Measurements from ENCODE around the gene BCL2L14. TPM values are rescaled to one million over a fixed set of nuclear protein-coding genes. Genes with fewer than 3 reads are reported as not detected.

Gene BCL2L14
- total RNA-seq, 2 donors from 2014 or later = not detected

DNA sequence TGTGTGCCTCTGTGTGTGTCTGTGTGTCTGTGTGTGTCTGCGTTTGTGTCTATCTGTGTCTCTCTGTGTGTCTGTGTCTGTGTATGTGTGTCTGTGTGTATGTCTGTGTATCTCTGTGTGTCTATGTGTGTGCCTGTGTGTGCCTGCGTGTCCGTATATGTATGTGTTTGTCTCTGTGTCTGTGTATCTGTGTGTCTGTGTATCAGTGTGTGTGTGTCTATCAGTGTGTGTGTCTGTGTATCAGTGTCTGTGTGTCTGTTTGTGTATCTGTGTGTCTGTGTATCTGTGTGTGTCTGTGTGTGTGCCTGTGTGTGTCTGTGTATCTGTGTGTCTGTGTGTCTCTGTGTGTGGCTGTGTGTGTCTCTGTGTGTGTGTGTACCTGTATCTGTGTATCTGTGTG, 23.1 kb upstream of the BCL2L14 start:
- no peak for DNase-seq (ENCODE audit: low spot score)
- intact Hi-C loops (cut with DNase I) = no loop called here

DNA sequence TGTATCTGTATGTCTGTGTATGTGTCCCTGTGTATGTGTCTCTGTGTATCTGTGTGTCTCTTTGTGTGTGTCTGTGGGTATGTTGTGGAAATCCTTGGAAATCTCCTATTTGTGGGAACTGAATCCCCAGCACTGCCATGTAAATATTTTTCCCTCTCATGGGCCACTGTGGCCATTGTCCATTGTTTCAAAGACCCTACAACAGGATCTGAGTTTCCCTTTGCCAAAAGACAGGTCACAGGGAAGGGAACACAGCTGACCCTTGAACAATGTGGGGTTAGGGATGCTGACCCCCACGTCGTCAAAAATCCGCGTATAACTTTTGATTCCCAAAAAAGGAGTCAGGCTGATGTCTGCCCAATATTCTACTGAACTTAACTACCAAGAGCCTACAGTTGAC, 22.5 kb upstream of the BCL2L14 start:
- intact Hi-C loops (cut with DNase I) = no loop called here
- DNase-seq (ENCODE audit: low spot score) = no peak

DNA sequence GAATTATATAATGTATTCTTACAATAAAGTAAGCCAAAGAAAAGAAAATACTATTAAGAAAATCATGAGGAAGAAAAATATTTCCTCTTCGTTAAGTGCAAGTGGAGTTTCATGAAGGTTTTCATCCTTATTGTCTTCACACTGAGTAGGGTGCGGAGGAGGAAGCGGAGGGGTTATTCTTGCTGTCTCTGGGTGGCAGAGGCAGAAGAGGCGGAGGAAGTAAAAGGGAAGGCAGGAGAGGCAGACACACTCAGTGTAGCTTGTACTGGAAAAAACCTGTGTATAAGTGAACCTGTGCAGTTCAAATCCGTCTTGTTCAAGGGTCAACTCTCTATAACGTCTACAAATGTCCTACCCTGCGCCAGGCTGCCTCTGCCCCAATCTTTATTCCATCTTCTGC, 22.0 kb upstream of the BCL2L14 start:
- no peak for DNase-seq (ENCODE audit: low spot score)
- intact Hi-C loops (cut with DNase I) = no loop called here

DNA sequence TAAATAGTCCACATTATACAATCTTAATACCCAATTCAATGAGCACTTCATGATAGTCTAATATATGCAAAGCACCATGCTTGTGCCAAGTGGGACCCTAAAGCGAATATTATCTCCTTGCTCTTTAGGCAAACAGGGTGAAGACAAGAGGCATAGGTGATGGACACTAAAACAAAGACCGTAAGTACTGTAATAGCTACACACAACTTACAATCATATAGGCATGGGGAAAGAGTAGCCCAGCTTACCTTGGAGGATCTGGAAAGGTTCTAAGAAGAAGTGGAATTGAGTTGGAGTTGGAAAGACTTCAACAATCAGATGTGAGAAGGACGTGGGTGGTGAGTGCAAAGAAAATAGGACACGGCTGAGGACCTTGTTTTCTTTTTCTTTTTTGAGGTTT, 19.1 kb upstream of the BCL2L14 start:
- intact Hi-C loops (cut with DNase I) = no loop called here
- DNase-seq (ENCODE audit: low spot score) = no peak

DNA sequence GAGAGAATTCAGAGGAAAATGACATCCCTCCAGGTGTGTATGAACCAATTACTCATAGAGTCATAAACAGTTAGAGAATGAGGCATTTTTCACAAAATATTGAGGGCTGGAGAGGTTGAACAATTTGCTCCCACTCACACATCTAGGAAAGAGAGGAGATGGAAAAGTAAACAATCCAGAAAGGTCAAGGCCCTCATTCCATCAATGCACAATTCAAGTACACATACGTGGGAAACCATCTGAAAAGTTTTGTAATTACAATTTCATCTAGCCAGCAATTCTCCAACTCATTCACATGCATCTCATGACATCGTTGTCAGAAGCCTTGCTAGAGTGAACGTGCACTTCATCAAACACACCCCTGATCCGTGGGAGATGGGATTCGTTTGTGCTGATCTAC, 15.7 kb upstream of the BCL2L14 start:
- DNase-seq (ENCODE audit: low spot score) = no peak
- intact Hi-C loops (cut with DNase I) = no loop called here

DNA sequence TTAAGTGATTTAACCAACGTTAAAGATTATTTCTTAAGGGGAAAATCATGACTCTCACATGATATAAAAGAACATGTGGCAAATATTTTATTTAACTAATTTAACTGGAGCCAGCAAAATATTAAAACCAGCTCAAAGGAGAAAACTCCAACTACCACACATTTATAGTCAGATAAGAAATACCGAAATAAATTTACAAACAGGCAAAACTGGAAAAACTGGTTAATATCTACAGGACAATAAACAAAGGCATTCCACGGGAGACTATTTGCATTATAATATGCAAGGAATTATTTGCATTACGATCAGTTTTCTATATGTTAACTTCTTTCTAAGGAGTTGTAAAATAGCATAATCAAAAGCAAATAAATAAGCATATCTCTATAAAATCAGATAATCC, 13.8 kb upstream of the BCL2L14 start:
- no peak for DNase-seq (ENCODE audit: low spot score)
- intact Hi-C loops (cut with DNase I) = no loop called here

DNA sequence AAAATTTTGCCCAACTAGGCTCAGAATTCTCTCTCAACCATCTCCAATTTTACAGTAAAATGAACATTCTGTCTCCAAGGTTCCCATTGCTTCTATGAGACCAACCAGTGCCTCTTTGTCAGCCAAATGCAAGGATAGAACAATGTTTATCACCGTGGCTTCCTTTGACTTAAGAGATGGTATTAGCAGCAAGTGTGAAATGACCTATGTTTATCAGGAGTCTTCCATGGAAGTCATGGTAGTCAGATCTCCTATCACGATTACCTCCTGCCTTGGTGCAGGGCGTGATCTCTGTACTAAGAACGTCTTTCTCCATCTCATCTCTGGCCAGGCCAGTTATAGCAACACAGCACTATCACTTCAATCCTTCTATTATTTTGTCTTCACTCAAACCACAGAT, 6.1 kb upstream of the BCL2L14 start:
- intact Hi-C loops (cut with DNase I) = no loop called here
- DNase-seq (ENCODE audit: low spot score) = no peak

DNA sequence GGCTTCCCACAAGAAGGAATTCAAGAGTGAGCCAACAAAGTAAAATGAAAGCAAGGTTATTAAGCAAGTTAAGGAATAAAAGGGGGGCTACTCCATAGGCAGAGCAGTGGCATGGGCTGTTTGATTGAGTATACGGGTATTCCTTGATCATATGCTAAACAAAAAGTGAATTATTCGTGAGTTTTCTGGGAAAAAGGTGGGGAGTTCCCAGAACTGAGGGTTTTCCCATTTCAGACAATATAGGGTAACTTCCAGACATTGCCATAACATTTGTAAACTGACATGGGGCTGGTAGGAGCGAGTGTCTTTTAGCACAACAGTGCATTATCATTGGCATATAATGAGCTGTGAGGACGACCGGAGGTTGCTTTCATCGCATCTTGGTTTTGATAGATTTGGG, 2.0 kb upstream of the BCL2L14 start:
- intact Hi-C loops (cut with DNase I) = no loop called here
- no peak for DNase-seq (ENCODE audit: low spot score)

DNA sequence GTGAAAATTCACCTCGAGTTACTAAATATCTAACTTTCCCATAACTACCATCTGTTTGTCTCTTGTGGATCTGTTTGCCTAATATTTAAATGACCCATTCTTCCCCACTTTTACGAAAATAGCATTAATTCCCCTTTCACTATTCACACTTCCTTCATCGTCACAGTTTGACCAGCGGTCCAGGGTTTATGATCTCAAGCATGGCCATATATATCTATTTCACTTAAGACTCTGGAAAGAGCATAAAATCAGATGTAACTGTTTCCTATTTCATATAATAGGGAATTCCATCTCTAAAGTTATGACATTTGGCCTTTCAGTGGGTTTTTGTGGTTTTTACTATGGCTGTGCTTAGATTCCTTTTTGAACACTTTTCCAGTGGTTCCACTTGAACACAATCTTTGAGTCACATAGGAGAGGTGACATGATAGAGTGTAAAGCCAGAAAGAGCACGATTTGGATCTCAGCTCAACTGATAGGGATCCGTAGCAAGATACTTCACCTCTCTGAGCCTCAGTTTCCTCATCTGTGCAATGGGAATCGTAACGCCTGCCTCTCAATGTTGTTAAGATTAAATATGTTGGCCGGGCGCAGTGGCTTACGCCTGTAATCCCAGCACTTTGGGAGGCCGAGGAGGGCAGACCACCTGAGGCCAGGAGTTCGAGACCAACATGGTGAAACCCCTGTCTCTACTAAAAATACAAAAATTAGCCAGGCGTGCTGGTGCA, 754 bp upstream of the BCL2L14 start:
- intact Hi-C loops (cut with DNase I) = no loop called here
- DNase-seq (ENCODE audit: low spot score) = no peak

DNA sequence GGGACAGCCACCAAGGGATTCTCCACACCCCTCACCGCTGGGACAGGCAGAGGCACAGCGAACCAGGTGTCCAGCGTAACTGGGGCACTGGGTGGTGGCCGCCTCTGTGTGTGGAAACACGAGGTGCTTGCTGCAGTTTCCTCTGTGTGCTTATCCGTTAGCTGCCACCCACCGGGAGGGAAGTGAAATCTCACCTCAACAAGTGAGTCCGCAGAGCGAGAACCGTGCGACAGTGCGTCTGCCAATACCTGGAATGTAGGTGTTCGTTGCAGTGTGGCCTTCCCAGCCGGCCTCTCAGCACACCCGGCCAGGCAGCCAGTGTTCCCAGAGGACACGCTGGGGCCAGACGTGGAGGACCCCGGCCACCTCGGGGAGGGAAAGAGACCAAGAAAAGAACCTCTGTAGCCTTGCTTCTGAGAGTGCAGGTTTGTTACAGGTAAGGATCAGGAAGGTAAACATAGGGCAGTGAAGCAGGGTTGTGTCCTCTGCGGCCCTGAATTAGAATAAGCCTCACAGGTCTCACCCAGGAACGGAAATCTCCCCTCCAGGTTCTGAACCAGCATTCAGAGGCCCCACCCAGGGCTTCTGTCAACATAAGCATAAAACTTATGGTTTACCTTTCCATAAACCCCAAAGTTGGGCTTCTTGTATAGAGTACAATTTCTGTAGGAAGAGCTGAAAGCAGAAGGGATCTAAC, 1.5 kb downstream of the BCL2L14 start:
- DNase-seq (ENCODE audit: low spot score) = no peak
- intact Hi-C loops (cut with DNase I) = no loop called here

DNA sequence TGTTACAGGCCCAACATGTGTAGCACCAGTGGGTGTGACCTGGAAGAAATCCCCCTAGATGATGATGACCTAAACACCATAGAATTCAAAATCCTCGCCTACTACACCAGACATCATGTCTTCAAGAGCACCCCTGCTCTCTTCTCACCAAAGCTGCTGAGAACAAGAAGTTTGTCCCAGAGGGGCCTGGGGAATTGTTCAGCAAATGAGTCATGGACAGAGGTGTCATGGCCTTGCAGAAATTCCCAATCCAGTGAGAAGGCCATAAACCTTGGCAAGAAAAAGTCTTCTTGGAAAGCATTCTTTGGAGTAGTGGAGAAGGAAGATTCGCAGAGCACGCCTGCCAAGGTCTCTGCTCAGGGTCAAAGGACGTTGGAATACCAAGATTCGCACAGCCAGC, 8.6 kb downstream of the BCL2L14 start:
- DNase-seq (ENCODE audit: low spot score) = no peak

DNA sequence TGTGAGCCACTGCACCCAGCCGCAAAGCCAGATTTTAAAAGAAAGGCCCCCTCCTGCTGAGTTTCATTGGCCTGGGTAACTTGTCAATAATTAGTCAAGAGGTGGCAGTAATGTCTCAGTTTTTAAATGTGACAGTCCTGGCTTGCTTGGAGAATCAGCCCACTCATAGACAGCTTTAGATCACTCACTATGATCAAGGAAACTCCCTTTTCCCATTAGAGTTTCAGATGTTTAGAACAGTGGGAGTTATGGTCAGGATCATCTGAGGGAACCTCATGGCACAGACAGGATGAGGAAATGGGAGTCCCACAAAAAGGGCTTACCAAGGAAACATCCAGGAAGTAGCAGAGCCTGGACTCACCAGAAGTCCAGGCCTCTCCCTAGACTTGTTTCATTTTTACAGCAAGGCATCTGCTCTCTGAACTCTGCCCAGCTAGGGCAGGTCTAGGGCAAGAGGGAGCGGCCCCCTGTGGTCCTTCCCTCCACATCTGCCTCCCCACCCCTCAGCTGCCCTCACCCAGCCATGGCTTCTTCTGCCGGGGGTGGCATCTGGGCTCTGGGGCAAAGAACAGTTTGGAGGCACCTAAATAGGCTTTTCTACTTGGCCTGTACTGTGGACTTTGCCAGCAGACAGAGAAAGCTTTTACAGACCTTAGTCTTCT, 11.2 kb downstream of the BCL2L14 start:
- intact Hi-C loops (cut with DNase I) = loop anchor here in 1 of 2 donors (10.0 kb wide), 1 partner anchor 253 kb away; no protein-coding TSS in a partner anchor
- no peak for DNase-seq (ENCODE audit: low spot score)

More for the DNA sequence above, 8.6 kb downstream of the BCL2L14 start:
- intact Hi-C loops (cut with DNase I) = no loop called here

DNA sequence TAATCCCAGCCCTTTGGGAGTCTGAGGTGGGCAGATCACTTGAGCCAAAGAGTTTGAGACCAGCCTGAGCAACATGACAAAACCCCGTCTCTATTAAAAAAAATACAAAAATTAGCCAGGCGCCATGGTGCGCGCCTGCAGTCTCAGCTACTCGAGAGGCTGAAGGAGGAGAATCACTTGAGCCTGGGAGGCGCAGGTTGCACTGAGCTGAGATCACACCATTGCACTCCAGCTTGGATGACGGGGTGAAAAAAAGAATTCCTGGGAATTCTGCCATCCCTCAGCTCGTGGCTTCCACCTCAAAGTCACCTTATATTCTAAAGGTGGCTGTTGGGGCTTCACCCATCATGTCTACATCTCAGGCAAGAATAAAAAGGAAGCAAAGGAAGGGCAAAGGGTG, 12.9 kb downstream of the BCL2L14 start:
- intact Hi-C loops (cut with DNase I) = loop anchor here in 1 of 2 donors (10.0 kb wide), 1 partner anchor 251 kb away; no protein-coding TSS in a partner anchor
- DNase-seq (ENCODE audit: low spot score) = no peak

DNA sequence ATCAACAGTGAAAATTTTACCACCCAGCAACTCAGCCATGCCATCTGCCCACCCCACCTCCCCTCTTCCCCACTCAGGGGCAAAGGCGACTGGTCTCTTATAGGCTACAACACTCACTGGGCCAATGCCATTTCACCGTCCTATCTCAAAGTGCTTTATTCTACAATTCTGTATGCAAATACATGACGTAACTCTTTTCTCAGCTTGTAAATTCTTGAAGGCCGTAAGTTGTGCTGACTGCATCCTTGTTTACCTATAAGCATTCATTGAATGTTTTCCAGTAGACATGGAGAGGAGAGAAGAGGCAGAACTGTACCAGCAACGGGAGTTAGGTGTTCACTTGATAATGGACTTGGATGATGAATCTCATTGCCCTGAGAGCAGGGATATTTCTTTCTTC, 15.6 kb downstream of the BCL2L14 start:
- intact Hi-C loops (cut with DNase I) = loop anchor here in 1 of 2 donors (10.0 kb wide), 1 partner anchor 248 kb away; no protein-coding TSS in a partner anchor
- DNase-seq (ENCODE audit: low spot score) = no peak

DNA sequence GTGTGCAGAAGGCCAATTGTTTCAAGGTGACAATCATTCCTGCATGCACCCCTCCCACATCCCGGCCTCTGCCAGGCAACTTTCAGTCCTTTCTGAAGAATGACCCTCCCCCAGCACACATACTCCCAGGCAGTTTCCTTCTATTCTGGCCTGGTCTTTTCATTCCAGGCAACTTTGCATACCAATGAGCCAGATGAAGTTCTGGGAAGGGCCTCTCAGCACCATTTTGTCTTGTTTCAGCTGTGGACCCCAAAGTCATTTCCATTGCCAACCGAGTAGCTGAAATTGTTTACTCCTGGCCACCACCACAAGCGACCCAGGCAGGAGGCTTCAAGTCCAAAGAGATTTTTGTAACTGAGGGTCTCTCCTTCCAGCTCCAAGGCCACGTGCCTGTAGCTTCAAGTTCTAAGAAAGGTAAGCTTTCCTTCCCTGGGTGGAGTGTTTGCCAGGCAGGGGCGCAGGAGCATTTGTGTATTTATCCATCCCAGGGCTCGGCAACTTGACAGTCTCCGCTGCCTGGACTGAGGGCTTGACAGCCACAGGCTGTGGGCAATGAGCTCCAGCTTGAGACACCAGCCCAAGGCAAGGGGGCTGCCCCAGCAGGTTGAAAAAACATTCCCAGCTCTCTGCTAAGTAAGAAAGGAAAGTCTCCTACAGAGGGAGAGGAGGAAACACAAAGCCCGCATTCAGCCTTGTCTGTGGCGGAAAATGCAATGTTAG, 16.4 kb downstream of the BCL2L14 start:
- intact Hi-C loops (cut with DNase I) = loop anchor here in 1 of 2 donors (10.0 kb wide), 1 partner anchor 248 kb away; no protein-coding TSS in a partner anchor
- DNase-seq (ENCODE audit: low spot score) = no peak

DNA sequence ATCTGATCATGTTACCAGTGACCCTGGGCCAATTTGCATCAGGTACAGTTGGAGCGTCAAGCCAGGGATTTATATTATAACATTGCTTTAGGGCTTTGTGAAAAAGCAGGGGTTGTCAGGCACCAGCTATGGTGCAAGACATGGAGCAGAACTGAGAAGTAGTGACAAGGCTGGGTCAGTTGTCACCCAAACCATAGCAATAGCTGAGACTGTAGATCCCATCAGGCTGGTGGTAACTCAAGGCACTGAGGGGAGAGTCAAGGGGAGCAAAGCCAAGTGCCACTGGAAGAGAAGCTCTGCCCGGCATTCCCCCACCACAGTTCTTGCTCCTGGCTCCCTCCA, 16.9 kb downstream of the BCL2L14 start:
- intact Hi-C loops (cut with DNase I) = loop anchor here in 1 of 2 donors (10.0 kb wide), 1 partner anchor 247 kb away; no protein-coding TSS in a partner anchor
- no peak for DNase-seq (ENCODE audit: low spot score)

DNA sequence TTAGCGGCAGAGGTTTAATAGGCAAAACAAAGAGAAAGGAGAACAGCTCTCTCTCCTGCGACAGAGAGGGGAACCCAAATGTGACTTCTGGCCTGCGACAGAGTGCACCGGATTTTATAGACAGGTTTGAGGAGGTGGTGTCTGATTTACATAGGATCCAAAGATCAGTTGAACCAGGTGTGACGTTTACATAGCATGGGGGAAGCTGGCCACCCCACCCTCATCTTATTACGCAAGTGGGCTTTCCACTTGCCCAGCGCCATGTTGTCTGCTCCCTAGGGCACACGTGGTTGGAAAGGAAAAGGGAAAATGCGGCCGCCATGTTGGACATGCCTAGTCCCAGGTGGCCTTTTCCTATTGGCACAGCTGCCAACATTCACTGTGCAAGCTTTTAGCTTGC, 17.4 kb downstream of the BCL2L14 start:
- intact Hi-C loops (cut with DNase I) = loop anchor here in 1 of 2 donors (10.0 kb wide), 1 partner anchor 247 kb away; no protein-coding TSS in a partner anchor

DNA sequence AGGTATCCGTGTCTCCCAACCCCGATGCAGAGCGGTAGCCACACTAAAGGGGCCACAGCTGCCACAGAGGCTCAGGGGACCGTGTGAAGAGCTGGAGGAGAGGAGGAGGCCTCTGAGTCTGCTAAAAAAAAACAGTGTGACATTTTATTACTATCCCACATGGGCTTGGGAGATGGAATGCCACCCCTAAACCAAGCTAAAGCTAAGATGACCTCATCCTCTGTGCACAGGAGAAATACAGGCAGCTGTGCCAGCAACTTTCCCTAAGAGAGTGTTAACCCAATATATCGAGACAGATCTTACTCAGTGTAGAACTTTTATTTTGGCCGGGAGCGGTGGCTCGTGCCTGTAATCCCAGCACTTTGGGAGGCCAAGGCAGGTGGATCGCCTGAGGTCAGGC, 18.0 kb downstream of the BCL2L14 start:
- intact Hi-C loops (cut with DNase I) = loop anchor here in 1 of 2 donors (10.0 kb wide), 1 partner anchor 246 kb away; no protein-coding TSS in a partner anchor
- no peak for DNase-seq (ENCODE audit: low spot score)

More for the DNA sequence above, 17.4 kb downstream of the BCL2L14 start:
- no peak for DNase-seq (ENCODE audit: low spot score)

DNA sequence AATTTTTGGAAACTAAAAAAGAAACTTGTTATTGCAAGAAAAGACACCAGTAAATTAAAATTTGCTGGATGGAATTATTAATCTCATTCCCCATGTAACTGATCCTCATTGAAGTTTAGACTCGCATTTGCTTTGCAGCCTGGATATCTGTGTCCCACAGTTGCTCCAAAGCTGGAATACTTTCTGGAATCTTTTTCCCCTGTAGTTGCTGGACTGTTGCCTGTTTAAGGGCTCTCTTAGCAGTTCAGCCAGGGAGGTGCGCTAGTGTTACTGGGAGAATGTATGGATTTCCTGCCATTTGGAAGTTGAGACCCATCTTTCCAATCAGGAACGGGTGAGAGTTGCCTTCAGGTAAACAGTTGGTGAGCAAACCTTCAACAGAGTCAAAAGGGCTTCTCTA, 20.3 kb downstream of the BCL2L14 start:
- no peak for DNase-seq (ENCODE audit: low spot score)
- intact Hi-C loops (cut with DNase I) = no loop called here

Measured in posterior vena cava (tissue), 2 donors.